Astrocyte (in vitro differentiated cells and primary cell): ENCODE data around the gene KIF19.

Source experiments
- CTCF ChIP-seq: IDR thresholded peaks from 2 replicates; pipeline ENCODE4 v1.5.1; 2011; ENCODE audit warnings: low read depth, mild to moderate bottlenecking, inconsistent platforms, low read length, moderate library complexity; ENCODE audit not compliant: insufficient read depth
- EZH2 ChIP-seq: IDR thresholded peaks from 2 replicates; pipeline ENCODE4 v1.6.1; 2012; ENCODE audit warnings: mild to moderate bottlenecking, low read length, inconsistent platforms; ENCODE audit not compliant: insufficient read depth

- no peak for TF ChIP-seq CTCF
- no peak for TF ChIP-seq EZH2
Observed at GRCh38 chr17:74385201-74385600, 59.2 kb downstream of the KIF19 start.
